HG02588 (cell line): ENCODE measurements around the gene RUNX2.

ENCODE experiments used
- ATAC-seq: cut with Tn5 transposase; IDR thresholded peaks from one replicate; pipeline ENCODE4 v1.9.1; 2021; ENCODE audit warnings: mild to moderate bottlenecking, moderate library complexity; ENCODE audit not compliant: unreplicated experiment

RUNX2 gene

DNA sequence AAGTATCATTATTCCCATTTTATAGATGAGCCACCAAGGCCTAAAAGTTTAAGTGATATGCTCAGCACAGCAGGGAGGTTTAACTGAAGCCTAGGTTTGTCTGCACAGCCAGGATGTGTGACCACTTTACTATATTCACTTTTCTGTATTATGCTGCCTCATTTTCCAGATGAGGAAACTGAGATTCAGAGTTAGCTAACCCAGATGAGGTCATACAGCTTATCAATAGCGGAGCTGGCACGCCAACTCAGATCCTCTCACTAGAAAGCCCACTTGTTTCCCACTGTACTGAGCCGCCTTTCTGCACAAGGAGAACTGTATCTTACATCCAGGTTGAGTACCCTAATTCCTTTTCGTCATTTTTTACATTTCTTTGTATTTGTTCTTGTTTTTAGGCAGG lies 181.3 kb downstream of the RUNX2 start:
- no peak for ATAC-seq

DNA sequence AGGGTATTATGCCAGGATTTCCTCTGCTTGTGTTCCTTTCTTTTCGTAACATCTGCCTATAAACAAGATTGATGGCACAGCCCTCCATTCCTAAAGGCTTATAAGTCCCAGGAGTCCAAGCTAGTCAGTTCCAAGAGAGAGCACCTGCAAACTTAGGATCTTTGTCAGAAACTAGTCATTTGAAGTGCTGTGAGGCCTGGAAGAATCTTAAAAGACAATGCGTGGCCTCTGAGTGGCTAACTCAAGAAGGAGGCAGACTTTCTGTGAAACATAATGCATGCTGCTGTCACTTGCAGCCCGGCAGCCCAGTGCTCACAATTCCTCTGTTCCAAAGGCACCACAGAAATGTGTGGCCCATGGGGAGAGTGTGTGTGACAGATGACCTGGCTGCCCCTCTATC lies 184.6 kb downstream of the RUNX2 start:
- no peak for ATAC-seq

DNA sequence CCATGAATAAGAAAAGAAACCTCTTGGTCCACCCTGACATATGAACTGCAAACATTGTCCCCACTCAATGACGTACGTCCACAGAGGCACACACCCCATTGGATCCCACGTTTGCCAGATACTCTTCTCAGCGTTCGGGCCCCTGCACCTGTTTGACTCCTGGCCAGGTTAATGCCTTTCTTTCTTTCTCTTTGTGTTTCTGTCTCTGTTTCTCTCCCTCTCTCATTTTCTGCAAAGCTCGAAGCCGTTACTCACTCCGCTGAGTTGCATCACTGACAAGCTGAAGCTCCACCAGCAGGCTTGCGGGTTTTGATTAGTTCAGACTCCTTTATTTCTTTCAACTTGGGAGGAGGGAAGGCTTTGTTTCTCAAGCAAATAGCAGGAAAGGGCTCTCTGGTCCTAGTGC lies 185.1 kb downstream of the RUNX2 start:
- no peak for ATAC-seq

DNA sequence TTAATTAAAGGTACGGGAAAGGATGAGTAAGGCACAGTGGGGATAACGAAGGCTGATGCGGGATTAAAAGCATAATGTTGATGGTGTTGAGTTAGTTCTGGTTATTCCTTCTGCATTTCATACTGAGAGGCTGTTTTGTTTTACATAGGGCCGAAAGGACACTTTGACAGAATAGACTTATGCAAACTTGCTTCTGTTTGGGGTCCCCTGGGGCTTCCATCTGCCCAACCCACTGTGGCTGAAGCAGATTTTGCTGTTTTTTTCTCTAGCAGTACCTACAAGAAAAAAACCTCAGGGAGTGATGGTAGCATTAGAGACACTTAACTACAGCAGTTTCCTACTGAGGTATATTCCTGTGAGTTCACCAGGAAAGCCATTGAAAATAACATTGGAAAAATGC lies 185.7 kb downstream of the RUNX2 start:
- ATAC-seq = no peak

DNA sequence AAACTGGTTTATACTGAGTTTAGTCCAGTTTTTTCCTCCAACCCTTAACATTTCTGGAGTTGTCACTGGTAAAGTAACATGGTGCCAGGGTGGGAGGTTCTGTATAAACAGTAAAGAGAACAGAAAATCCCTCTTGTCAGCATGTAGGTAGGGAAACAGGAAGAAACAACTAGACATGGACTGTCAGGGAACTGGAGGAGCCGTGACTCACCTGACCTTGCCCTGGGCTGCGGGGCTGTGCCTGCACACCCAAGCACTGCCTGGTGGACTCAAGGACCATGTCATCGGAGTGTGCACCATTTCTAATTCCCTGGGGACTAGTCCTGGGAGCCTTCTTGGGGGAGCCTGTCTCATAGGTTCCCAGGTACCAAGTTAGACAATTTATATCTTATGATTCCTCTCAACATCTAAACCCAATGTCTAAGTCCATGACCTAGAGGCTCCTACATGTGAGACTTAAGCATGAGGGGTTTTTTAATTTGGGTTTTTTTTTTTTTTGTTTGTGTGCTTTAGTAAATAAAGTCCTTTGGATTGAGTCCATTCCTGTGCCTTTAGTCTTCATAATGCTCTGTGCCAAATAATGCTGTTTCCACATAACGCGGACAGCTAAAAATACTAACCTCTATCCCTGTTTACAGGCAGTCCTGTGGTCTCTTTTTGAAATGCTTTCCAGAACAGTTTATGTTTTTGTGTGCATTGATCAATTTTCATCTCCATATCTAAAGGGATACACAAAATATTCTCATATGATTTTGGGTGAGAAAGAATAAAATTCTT lies 186.5 kb downstream of the RUNX2 start:
- ATAC-seq = no peak

DNA sequence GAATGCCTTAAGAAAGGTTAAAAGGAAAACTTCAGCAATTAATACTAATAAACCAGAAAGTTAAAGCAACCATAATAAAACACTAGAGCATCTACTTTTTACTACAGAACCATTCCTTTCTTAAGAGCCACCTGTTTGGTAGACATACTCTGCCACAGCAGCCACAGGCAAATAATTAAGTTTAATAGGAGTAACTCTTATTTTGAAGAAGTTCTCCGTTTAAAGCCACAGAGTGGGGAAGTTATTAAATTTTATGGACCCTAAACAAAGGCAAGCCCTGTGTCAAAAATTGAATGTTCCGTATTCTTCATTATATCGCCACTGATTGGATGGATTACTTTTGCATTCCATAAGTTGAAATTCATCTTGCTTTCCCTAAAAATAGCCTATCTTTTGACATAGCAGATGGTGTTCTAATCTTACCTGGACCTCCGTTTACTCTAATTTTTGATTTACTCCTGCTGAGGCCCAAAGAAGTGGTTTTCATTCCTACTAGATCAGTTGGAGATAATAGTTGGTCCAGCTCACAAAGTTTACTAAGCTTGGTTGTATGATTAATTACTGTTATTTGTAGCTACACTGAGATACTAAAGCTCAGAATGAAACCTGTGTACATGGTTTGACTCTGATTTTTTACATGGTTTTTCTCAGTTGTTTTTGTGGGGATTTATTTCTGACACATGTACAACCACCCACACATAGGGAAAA lies 190.0 kb downstream of the RUNX2 start:
- no peak for ATAC-seq

DNA sequence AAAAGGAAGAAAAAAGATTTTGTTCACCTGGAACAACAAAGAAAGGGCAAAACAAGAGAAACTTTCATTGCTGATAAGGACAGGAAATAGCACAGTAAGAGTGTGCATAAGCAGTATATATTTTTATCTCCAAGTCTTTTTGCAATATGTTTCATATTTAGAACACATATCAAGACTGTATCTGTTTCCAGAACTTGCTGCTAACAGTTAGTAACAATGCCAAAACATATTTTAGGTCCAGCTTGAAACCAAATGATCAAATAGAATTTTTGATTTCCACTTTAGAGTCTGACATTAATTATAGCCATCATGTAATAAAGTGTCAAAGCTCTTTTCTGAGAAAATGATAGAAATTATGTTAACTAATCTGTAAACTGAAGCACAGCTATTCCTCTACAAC lies 193.1 kb downstream of the RUNX2 start:
- ATAC-seq = no peak

DNA sequence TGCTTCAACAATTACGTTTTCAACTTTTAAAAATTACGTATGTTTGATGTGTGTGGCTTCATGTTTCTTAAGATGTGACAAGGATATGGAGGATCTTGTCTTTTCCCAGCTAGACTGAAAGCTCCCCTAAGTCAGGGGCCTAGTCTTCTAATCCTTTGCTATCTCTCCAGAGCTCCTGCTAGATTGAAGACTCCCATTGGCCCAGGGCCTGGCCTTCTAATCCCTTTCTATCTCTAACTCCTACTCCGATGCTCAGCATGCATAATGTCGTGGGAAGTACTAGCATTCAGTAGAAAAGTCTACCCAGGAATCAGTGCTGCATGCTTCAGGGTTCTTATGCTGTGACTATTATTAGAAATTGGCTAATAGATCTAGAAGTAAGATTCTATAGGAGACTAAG lies 194.4 kb downstream of the RUNX2 start:
- no peak for ATAC-seq

DNA sequence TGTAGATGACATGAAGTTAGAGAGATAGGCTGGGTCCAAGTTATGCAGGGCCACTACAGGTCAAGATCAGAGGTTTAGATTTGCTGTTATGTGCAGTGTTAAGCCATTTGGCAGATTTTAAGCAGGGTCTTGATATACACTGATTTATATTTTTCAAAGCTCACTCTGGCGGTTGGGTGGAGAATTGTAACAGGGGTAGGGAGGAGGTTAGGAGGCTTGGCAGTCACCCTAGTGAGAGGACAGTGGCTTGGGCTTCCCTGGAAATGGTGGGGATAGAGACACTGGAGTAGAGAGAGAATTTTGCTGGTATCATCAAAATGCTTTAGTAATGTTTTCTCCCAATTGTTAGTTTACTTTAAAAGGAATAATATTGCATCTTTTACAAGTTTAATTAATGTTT lies 199.1 kb downstream of the RUNX2 start:
- ATAC-seq = no peak

DNA sequence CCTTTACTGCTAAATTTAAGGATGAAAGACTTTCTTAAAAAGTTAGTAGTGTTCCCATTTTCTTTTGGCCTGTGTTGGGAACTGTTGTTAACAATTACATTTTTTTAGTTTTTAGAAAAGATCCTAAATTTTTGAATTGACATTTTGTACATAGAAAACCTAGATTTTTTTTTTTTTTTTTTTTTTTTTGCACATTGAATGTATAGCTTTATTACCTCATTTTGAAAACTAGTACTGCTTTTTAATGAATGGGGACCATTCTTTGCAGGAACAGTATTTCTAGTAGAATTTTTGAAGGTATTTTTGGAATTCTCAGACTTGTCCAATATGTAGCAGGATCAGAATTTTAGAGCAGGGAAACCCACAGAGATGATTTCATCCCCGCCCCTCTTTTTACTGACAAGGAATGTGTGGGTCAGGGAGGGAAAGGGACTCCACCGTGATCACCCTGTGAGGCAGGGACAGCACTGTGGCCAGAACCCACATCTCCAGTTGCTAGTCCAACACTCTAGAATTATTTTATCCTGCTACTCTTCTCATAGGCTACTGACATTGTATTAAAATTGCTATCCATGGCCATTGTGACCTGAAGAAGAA lies 204.0 kb downstream of the RUNX2 start:
- no peak for ATAC-seq

DNA sequence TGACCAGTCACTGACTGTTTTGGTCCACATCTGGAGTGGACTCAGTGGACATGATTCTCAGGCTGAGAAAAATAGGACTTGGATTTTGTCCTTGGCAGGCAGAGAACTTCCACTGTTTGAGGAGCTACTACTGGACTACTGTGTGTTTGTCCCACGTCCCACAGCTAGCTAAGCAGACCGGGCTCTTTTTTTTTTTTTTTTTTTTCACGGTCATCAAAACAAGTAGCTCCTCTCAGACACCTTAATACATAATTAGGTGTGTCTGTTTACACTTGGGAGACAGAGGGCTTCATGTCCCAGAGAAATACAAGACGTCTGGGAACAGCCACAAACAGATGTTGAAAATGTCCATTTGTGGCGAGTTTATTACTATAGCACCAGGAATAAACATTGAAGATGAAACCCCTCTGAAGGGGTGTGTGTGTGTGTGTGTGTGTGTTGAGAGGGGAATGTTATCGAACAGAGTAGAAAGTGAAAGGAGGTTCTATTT lies 204.6 kb downstream of the RUNX2 start:
- ATAC-seq = no peak

DNA sequence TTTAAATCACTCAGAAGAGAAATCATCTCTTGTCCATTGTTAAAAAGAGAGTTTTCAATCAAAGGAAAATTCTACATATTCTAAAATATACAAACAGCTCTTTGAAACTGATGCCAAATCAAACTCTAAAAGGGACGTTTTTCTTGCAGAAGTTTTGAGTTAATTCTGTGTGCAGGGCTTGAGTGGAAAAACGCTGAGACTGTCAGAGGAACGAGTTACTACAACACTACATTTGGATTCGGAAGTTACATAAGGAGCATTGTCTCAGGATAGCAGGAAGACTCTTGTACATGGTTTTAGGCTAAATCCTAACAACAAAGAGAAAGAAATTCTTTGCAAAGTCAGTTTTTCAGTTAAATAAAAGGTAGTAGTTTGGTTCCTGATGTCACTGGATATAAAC lies 205.3 kb downstream of the RUNX2 start:
- no peak for ATAC-seq

DNA sequence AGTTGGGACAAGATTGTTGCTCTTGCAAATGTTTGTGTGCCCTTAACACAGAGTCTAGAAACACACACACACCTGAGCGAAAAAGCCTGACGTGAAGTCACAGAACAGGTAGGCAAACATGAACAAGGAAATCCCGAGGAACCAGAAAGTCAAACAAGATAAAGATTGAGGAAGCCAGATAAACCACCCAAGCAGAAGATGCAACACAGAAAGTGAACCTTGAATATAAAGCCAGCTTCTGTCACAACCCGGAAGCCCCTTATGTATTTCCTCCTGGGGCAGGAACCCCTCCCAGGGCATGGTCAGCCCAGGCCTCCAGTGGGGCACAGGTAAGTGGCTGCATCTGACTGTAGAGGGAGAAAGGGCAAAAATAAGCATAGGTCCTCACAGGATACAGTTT lies 207.8 kb downstream of the RUNX2 start:
- no peak for ATAC-seq

DNA sequence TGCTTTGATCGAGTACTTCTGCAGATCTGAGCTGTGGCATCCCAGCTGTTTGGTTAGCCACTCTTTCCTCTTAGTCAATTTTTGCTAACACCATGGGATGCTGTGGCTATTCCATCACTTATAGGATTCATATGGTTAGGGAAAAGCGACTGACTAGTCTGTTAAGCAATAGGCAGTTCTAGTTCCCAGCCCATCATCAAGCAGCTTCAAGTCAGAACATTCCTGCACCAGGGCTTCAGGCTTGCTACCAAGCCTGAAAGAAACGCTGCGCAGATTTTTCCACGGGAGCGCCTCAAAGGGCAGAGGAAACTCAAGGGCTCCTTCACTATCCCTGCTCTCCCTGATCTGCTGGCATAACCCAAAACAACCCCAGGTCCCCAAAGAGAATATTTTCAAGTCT lies 209.4 kb downstream of the RUNX2 start:
- ATAC-seq = no peak

DNA sequence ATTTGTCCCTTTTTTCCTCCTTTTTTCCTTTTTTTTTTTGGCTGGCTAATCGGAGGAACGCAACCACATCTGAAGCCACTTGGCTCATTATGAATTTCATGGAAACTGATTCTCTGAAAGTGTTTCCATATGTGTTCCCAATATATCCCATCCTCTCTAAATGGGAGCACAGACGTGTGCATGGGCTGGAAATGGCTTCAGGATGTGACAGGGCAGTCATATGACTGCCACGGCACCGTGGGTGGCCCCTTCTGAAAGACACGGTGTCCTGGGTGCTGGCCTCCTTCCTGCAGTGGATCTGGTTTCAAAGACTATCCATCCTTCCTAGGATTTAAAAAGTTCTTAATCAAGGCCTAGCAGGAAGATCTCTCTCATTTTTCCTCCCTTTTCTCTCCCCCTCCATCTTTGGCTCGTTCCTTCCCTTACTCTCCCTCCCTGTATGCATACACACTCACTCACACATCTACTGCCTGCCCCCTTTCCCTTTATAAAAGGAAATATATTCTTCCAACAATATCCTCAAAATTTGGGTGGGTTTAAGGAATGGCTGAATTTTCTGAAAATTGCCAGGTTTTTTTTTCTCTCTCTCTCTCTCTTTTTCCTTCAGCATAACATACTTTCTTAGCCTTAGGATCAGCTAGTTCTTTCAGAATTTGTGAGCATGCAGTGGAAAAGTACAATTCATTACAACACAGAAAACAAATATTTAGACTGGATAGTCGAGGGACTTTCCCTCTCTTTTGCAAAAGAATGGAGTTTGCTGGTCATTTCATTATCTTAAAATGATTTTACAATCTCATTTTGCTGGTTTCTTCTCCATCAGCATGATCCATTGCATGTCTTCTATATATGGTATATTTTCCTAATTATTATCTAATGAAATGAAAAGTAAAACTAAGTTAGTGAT lies 210.8 kb downstream of the RUNX2 start:
- no peak for ATAC-seq

DNA sequence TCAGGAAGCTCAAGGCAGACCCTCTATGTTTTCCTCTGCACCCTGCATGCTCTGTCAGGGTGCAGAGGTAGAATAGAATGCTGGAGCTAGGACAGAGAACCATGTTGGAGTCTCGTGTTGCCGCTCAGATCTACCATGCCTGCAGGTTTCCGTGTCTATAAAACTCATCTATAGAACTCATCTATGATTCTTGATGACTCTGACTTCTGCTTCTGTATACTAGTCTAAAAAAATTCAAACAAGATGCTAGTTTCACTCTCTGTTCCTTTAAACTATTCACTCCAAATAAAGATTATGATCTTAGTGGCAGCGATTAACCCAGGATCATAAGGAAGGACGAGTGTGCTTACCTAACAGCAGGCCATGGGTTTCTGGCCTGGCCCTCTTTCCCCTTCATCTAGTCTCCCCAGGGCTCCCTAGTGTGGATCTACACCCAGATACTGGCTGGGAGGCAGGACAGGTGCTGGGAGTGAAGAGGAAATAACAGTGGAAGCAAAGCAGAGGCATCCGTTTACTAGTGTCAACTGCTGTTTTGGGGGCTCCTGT lies 212.3 kb downstream of the RUNX2 start:
- no peak for ATAC-seq

DNA sequence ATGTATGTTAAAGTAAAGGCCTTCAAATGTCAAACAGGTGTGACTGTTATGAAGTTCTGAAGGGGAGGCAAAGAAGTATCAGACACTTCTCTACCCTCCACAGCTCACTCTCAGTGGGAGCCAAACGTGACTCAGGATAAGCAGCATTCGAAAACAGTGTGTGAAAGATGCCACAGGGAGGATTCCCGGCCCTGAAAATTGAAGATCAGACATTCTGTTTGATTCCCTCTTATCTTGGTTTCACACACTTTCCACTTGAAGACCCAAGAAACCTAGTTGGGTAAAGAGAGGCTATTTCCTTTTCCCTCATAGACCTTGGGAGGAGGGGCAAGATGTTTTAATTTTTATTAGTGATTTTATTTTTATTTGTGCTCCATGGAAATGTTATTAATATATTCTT lies 213.8 kb downstream of the RUNX2 start:
- ATAC-seq = no peak

DNA sequence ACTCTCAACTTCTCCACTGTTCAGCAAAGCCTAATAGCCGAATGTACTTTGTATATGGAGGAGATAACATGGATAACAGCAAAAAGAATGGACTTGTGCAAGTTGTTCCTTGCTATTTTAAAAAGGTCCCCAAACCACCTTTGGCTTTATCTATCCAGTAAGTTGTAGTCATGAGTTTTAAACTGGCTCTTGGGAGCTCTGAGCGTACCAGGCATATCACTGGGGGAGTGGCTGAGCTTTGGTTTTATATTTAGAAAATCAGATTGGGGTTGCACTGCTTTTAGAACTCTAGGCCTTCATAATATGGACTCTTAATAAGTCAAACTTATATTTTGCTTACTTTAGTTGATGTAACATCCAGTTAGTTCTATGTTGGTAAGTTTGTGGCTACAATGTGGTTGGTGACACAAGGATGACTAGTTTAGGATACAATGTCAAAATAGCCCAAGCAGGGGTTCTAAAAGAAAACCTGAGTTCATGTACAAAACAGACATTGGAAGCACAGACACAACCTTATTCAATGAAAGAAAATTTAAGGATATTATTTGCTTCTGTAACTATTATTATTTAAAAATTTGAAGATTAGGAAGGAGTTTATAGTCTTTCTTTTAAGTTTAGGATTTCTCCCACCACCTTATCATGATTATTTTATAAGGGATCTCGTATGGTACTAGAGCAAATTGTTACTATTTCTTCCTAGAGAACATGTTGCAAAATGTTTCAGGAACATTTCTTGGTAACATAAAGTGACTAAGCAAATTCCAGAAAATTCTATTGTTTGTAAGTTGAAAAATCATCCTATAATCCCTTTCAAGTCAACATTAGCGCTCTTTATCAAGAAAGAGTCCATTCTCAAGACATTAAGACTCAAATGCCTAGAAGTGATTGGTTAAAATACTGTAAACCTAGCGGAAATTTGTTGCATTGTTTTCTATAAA lies 215.4 kb downstream of the RUNX2 start:
- no peak for ATAC-seq

DNA sequence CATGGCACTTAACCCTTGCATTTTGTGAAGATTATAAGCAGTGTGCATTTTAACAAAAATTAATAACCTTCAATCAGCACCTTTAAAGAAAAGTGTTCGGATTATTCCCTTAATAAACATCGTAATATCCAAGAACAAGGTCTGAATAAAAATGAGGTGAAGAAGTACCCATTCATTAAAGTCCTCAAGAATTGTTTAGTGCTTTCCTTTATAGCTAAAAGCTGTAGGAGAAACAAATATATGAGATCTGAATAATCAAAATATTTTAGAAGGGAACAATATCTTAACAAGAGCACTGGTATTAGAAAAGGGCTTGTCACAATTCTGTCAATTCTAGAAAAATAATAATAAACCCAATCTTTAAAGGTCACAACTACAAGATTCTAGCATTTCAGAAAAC lies 217.3 kb downstream of the RUNX2 start:
- no peak for ATAC-seq
